Activated CD4-positive, alpha-beta T cell treated with anti-CD3 and anti-CD28 coated beads for 36 hours (primary cell): ENCODE measurements around the gene IL20. TPM values are rescaled to one million over a fixed set of nuclear protein-coding genes. Genes with fewer than 3 reads are reported as not detected.

Experiments used
- ATAC-seq: fragments of 200-7000 bp; cut with Tn5 transposase; one replicate; pipeline ENCODE4 v1.10.0; 2021; ENCODE audit warnings: mild to moderate bottlenecking, moderate library complexity
- CTCF ChIA-PET: fragments of 350-600 bp; sonication (Branson Sonifier 250); formaldehyde crosslinking; loops from one replicate; lab custom pipeline; 2021; ENCODE audit warnings: antibody characterized with exemption; lab: Charles Lee
- POLR2A ChIA-PET: fragments of 350-600 bp; sonication (Branson Sonifier 250); formaldehyde crosslinking; loops from one replicate; lab custom pipeline; 2021; ENCODE audit warnings: antibody characterized with exemption, inconsistent platforms; lab: Charles Lee
- DNase-seq: peaks from one replicate; pipeline ENCODE4 v3.0.0-alpha.2; 2020
- H3K27ac Mint-ChIP-seq: one replicate; pipeline ENCODE4 v1.8.0; 2021; ENCODE audit warnings: mixed read lengths
- H3K27me3 Mint-ChIP-seq: one replicate; pipeline ENCODE4 v1.8.0; 2021; ENCODE audit warnings: mixed read lengths
- H3K36me3 Mint-ChIP-seq: one replicate; pipeline ENCODE4 v1.8.0; 2021; ENCODE audit warnings: low read depth, mixed read lengths
- H3K4me1 Mint-ChIP-seq: one replicate; pipeline ENCODE4 v1.8.0; 2021; ENCODE audit warnings: mixed read lengths
- H3K4me3 Mint-ChIP-seq: one replicate; pipeline ENCODE4 v1.8.0; 2021; ENCODE audit warnings: mild to moderate bottlenecking, moderate library complexity, mixed read lengths
- H3K9me3 Mint-ChIP-seq: one replicate; pipeline ENCODE4 v1.8.0; 2021; ENCODE audit warnings: low read depth, mixed read lengths
- intact Hi-C, 2 experiments: fragments of 100-400 bp; cut with DNase I in 1 of 2; cut with micrococcal nuclease in 1 of 2; formaldehyde crosslinking; loops; one replicate each; pipeline versions ENCODE4 v1.14.2 to v1.15.1; 2022 to 2024; cut with DNase I, micrococcal nuclease
- total RNA-seq, 2 experiments: library from RNA; stranded (reverse); gene quantifications; one replicate each; pipeline ENCODE4 v1.2.3, GENCODE V29; 2021

IL20 gene
- total RNA-seq, 2 experiments from 2014 or later: not detected

DNA sequence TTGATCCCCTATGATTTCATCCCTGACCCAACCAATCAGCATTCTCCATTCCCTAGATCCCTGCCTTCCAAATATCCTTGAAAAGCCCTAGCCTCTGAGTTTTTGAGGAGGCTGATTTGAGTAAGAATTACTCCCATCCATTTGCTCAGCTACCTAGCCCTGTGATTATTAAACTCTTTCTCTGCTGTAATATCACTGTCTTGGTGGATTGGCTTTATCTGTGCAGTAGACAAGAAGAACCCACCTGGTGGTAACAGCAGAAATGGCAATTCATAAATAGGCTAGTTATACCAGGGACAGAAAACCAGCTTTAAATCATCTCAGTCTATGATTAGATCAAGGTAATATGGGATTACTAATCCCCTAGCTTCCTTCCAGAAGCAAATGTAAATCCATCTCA, 13.0 kb downstream of the IL20 start:
- no peak for ATAC-seq
- Mint-ChIP-seq H3K27ac (no peak overlapping the region), H3K27me3 (no peaks in the 10 kb centered on the region), H3K36me3 (peaks cover 13% of the 10 kb centered on the region), H3K9me3 (peaks cover 25% of the 10 kb centered on the region), H3K4me1 (peaks cover 10% of the 10 kb centered on the region), H3K4me3 (no peak overlapping the region)
- intact Hi-C loops: no loop called here
- ChIA-PET POLR2A (interaction anchor here (0.6 kb wide), 1 partner anchor 27 kb away, joined by 3 read pairs; no protein-coding TSS in a partner anchor), CTCF (interaction anchor here (0.6 to 2.5 kb wide), 16 partner anchors 12 to 577 kb away, joined by 3 to 13 read pairs (median 4); partner anchors contain the start of genes IL20 and IL24)
- DNase-seq: no peak

DNA sequence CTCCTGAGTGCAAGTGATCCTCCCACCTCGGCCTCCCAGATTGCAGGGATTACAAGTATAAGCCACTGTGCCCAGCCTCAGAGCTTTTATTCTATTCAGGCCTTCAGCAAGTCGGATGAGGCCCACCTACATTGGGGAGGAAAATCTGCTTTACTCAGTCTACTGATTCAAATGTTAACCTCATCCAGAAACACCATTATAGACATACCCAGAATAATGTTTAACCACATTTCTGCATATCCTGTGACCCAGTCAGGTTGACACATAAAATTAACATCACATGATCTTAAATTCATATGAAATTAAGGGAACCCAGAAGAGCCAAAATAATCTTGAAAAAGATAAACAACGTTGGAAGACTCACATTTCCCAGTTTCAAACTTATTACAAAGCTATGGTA, 14.9 kb downstream of the IL20 start:
- Mint-ChIP-seq H3K4me1 (peaks cover 10% of the 10 kb centered on the region), H3K9me3 (peaks cover 23% of the 10 kb centered on the region), H3K36me3 (peaks cover 13% of the 10 kb centered on the region), H3K27ac (no peak overlapping the region), H3K4me3 (no peak overlapping the region), H3K27me3 (no peaks in the 10 kb centered on the region)
- ChIA-PET POLR2A (interaction anchor here (0.6 kb wide), 1 partner anchor 18 kb away, joined by 3 read pairs; no protein-coding TSS in a partner anchor), CTCF (interaction anchor here (0.9 to 2.7 kb wide), 7 partner anchors 8 to 63 kb away, joined by 3 to 18 read pairs (median 4); partner anchors contain the start of genes IL20 and IL24)
- intact Hi-C loops: no loop called here
- DNase-seq: no peak
- ATAC-seq: peak; percentile 85

DNA sequence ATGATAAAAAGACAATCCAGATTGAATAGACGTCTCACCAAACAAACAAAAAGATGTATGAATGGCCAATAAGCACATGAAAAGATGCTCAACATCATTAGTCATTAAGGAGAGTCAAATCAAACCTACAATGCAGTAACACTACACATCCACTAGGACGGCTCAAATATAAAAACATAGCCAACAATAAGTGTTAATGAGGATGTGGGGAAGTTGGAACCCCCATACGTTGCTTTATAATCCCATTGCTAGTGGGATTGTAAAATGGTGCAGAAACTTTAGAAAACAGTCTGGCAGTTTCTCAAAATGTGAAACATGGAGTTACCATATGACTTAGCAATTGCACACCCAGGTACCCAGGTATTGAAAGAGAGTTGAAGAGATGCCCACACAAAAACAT, 17.1 kb downstream of the IL20 start:
- peaks cover 4% of the 10 kb centered on the region for H3K27me3 Mint-ChIP-seq
- no peak overlapping the region for H3K4me3 Mint-ChIP-seq
- ATAC-seq (no peak), DNase-seq (no peak)
- ChIA-PET CTCF (interaction anchor here (0.7 to 2.9 kb wide), 4 partner anchors 15 to 152 kb away, joined by 3 to 13 read pairs (median 6); partner anchors contain the start of genes IL20 and IL24), POLR2A (no interaction called here)
- no peak overlapping the region for H3K27ac Mint-ChIP-seq
- H3K36me3 Mint-ChIP-seq: peaks cover 11% of the 10 kb centered on the region
- H3K4me1 Mint-ChIP-seq: peaks cover 10% of the 10 kb centered on the region
- intact Hi-C loops: no loop called here
- H3K9me3 Mint-ChIP-seq: peaks cover 15% of the 10 kb centered on the region

DNA sequence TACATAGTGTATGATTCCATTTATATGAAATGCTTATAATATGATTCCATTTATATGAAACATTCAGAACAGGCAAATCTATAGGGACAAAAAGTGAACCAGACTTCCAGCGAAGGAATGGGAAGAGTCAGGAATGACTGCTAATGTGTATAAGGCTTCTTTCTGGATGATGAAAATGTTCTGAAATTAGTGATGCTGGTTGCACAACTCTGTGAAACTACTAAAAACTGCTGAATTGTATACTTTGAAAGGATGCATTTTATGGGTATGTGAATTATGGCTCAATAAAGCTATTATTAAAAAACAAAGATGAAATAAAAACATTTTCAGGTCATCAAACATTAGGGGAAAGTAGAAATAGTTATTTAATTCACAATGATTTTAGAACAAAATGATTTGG, 17.7 kb downstream of the IL20 start:
- DNase-seq: no peak
- ChIA-PET CTCF (interaction anchor here (0.6 to 4.7 kb wide), 18 partner anchors 8 to 153 kb away, joined by 3 to 30 read pairs (median 4); partner anchors contain the start of genes IL19, IL20 and IL24), POLR2A (interaction anchor here (0.6 kb wide), 1 partner anchor 14 kb away, joined by 3 read pairs; the partner anchor contains the start of gene IL24)
- Mint-ChIP-seq H3K27ac (no peak overlapping the region), H3K4me1 (peaks cover 11% of the 10 kb centered on the region), H3K9me3 (peaks cover 11% of the 10 kb centered on the region), H3K4me3 (no peak overlapping the region), H3K36me3 (peaks cover 8% of the 10 kb centered on the region), H3K27me3 (peaks cover 4% of the 10 kb centered on the region)
- ATAC-seq: no peak
- intact Hi-C loops: no loop called here

DNA sequence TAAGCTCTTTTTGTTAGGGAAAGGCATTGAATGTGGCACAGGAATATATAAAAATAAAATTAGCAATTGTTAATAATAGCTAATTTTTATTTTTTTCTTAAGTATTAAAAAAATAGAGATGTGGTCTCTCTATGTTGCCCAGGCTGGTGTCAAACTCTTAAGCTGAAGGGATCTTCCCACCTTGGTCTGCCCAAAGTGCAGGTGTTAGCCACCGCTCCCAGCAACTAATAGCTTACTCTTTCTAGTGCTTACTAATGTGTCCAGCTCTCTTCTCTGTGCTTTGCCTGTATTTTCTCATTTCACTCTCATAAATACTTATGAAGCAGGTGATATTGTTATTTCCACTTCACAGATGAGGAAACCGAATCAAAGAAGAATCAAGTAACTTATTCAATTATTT, 18.5 kb downstream of the IL20 start:
- Mint-ChIP-seq H3K4me3 (no peak overlapping the region), H3K9me3 (peaks cover 6% of the 10 kb centered on the region), H3K4me1 (peaks cover 15% of the 10 kb centered on the region), H3K27ac (no peak overlapping the region), H3K36me3 (peaks cover 4% of the 10 kb centered on the region), H3K27me3 (peaks cover 4% of the 10 kb centered on the region)
- ATAC-seq (no peak), DNase-seq (no peak)
- CTCF ChIA-PET: interaction anchor here (0.6 to 4.7 kb wide), 22 partner anchors 8 to 164 kb away, joined by 3 to 30 read pairs (median 4); partner anchors contain the start of genes IL19, IL20 and IL24
- intact Hi-C loops: no loop called here
- POLR2A ChIA-PET: interaction anchor here (0.6 kb wide), 1 partner anchor 13 kb away, joined by 3 read pairs; the partner anchor contains the start of gene IL24

DNA sequence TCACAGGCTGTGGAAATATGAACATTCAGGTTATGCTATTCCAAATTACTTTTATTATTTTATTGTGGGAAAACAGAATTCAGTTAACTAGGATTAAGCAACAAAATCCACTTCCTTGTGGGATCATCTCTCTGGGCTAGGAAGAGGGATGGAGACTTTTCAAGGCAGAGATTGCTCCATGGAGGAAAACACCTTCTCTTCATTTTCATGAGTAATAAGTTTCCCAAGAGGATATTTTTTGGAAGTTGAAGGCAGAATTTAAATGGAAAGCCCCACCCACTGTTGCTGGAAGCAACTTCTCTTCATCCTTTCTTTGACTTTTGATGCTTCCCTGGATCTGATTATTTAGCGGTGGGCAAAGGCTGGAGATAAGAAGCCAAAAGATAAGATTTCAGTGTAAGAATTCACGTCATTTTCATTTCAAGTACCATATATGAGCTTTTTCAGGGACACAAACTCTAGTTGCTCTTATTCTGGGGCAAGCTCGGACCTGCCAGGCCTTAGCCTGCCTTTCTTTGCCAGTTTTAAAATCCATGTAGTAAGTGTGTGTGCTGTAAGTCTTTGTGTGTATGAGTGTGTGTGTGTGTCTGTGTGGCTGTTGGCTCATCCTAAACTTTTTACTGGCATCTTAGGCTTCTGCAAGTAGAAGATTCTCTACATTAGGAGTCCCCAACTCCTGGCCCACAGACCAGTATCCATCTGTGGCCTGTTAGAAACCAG, 20.1 kb downstream of the IL20 start:
- intact Hi-C loops: no loop called here
- Mint-ChIP-seq H3K27me3 (peaks cover 4% of the 10 kb centered on the region), H3K4me1 (peaks cover 22% of the 10 kb centered on the region), H3K9me3 (no peaks in the 10 kb centered on the region), H3K36me3 (no peaks in the 10 kb centered on the region), H3K4me3 (no peak overlapping the region), H3K27ac (no peak overlapping the region)
- ChIA-PET POLR2A (no interaction called here), CTCF (interaction anchor here (1.1 to 4.7 kb wide), 8 partner anchors 9 to 28 kb away, joined by 3 to 30 read pairs (median 6); partner anchors contain the start of gene IL20)
- no peak for ATAC-seq
- no peak for DNase-seq

DNA sequence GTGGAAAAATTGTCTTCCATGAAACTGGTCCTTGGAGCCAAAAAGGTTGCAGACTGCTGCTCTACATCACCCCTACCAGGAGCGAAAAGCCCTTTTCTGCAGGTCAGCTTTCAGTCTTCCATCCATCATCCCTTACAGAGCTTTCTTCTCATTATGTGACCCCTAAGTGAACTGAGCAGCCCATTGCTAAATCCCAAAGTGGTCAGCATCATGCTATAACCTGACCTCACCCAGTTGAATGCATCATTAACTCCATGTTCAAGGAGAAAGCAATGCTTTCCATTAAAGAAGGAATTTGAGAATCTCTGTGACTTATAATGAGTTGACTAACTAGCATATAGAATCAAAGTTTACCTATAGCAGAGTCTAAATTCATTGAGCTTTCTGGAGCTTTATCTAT, 21.4 kb downstream of the IL20 start:
- ATAC-seq (no peak), DNase-seq (no peak)
- CTCF ChIA-PET: interaction anchor here (0.6 to 4.7 kb wide), 8 partner anchors 9 to 77 kb away, joined by 3 to 30 read pairs (median 4); partner anchors contain the start of gene IL20
- POLR2A ChIA-PET: no interaction called here
- H3K4me3 Mint-ChIP-seq: no peak overlapping the region
- H3K27ac Mint-ChIP-seq: no peak overlapping the region
- H3K36me3 Mint-ChIP-seq: no peaks in the 10 kb centered on the region
- intact Hi-C loops: no loop called here
- H3K27me3 Mint-ChIP-seq: peaks cover 4% of the 10 kb centered on the region
- peaks cover 34% of the 10 kb centered on the region for H3K4me1 Mint-ChIP-seq
- H3K9me3 Mint-ChIP-seq: no peaks in the 10 kb centered on the region

DNA sequence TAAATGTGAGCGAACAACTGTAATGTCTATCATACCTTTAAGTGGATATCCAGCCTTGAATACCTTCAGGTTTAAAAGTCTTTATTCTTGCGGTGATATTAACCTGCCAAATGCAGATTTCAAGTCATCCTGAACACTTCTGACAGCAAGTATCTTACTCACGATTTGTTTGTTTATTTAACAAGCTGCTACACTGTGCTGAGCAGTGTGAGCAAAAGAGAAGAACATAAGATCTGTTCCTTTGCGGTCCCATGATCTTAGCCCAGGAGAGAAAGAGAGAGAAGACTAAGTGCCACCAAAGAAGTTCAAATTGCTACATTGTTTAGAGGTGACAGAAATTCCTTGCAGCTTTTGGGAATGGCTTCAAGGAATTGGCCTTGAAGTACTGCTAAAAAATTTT, 22.3 kb downstream of the IL20 start:
- no peak overlapping the region for H3K27ac Mint-ChIP-seq
- no peak for DNase-seq
- POLR2A ChIA-PET: no interaction called here

DNA sequence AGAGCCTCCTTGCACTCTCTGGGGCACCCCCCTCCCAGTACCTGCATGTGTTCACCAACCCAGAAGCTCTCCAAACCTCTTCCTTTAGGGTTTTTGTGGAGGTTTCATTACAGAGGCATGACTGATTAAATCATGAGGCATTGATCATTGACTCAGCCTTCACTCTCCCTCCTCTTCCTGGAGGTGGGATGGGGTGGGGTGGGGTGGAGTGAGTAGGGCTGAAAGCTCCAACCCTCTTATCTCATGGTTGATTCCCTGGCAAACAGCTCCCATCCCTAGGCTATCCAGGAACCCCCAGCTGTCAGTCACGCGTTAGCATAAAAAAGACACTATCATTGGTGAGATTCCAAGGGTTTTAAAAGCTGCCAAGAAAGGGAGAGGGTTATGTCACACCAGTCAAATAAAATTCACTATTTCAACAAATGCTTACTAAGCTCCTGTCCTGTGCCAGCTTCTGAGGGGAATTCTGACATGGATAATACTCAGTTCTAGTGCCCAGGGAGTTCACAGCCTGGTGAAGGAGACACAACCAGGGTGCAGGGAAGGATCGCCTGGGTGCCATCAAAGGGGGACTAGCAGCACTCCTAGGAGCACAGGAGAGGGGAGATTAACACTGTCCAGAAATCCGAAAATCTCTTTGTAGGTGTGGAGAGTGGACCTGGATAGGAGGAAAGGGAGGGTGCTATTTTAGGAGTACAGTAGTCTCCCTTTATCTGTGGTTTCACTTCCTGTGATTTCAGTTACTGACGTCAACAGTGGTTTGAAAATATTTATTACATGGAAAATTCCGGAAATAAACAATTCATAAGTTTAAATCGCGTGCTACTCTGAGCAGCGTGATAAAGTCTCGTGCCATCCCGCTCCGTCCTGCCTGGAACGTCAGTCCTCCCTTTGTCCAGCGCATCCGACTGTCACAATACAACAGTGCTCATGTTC, 25.0 kb downstream of the IL20 start:
- intact Hi-C loops: loop anchor here in 1 of 2 experiments (2.0 kb wide), 1 partner anchor 18 kb away; no protein-coding TSS in a partner anchor
- peaks cover 63% of the 10 kb centered on the region for H3K4me1 Mint-ChIP-seq
- peak overlapping the region; percentile 79 for H3K27ac Mint-ChIP-seq
- peak; percentile 83 for ATAC-seq
- H3K9me3 Mint-ChIP-seq: no peaks in the 10 kb centered on the region
- no peak for DNase-seq
- no peaks in the 10 kb centered on the region for H3K36me3 Mint-ChIP-seq
- CTCF ChIA-PET: interaction anchor here (0.8 to 1.5 kb wide), 10 partner anchors 9 to 59 kb away, joined by 3 to 5 read pairs (median 4); no protein-coding TSS in a partner anchor
- peak overlapping the region; percentile 16 for H3K4me3 Mint-ChIP-seq
- H3K27me3 Mint-ChIP-seq: peaks cover 4% of the 10 kb centered on the region
- POLR2A ChIA-PET: interaction anchor here (0.7 kb wide), 1 partner anchor 547 kb away, joined by 3 read pairs; no protein-coding TSS in a partner anchor

More for the DNA sequence above, 22.3 kb downstream of the IL20 start:
- no peak overlapping the region for H3K4me3 Mint-ChIP-seq
- H3K4me1 Mint-ChIP-seq: peaks cover 40% of the 10 kb centered on the region
- ATAC-seq: no peak
- H3K36me3 Mint-ChIP-seq: no peaks in the 10 kb centered on the region
- CTCF ChIA-PET: interaction anchor here (1.0 to 4.7 kb wide), 4 partner anchors 21 to 28 kb away, joined by 4 to 30 read pairs (median 4); partner anchors contain the start of gene IL20
- peaks cover 4% of the 10 kb centered on the region for H3K27me3 Mint-ChIP-seq
- no peaks in the 10 kb centered on the region for H3K9me3 Mint-ChIP-seq
- intact Hi-C loops: no loop called here

DNA sequence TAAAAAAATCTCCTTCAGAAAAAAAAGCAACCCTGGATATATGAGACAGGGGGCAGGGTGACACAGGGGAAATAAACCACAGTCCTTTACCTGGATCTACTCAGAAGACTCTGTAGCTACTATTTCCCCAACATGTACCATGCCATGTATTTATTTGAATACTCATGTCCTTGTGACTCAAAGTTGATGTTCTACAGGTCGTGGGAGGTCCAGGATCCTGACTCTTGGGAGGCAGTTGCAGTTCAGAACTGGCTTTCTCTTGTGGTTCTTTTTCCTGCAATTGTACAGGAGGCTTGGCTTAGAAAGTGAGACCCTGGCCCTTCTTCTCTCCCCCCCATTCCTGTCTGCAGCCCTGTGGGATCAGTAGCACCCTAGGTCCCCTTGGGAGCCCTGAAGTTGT, 26.0 kb downstream of the IL20 start:
- H3K36me3 Mint-ChIP-seq: no peaks in the 10 kb centered on the region
- peaks cover 73% of the 10 kb centered on the region for H3K4me1 Mint-ChIP-seq
- no peak for ATAC-seq
- POLR2A ChIA-PET: no interaction called here
- CTCF ChIA-PET: interaction anchor here (0.8 to 1.5 kb wide), 3 partner anchors 8 to 110 kb away, joined by 3 to 5 read pairs (median 3); no protein-coding TSS in a partner anchor
- DNase-seq: no peak
- no peaks in the 10 kb centered on the region for H3K27me3 Mint-ChIP-seq
- H3K27ac Mint-ChIP-seq: peak overlapping the region; percentile 79
- H3K9me3 Mint-ChIP-seq: no peaks in the 10 kb centered on the region
- H3K4me3 Mint-ChIP-seq: peak overlapping the region; percentile 16
- intact Hi-C loops: loop anchor here in 1 of 2 experiments (2.0 kb wide), 1 partner anchor 17 kb away; no protein-coding TSS in a partner anchor
